Progenitor cell of endocrine pancreas (in vitro differentiated cells): ENCODE data around the gene DPF3. TPM values are rescaled to one million over a fixed set of nuclear protein-coding genes. Genes with fewer than 3 reads are reported as not detected.

Experiments
- DNase-seq: peaks from one replicate; pipeline ENCODE4 v3.0.0; 2021; ENCODE audit warnings: low spot score; ENCODE audit not compliant: unreplicated experiment
- H3K27ac Mint-ChIP-seq: 2 replicates; pipeline ENCODE4 v1.8.0; 2021; ENCODE audit warnings: mild to moderate bottlenecking, moderate library complexity, mixed read lengths
- H3K27me3 Mint-ChIP-seq: 2 replicates; pipeline ENCODE4 v1.8.0; 2021; ENCODE audit warnings: mixed read lengths
- H3K36me3 Mint-ChIP-seq: 2 replicates; pipeline ENCODE4 v1.8.0; 2022; ENCODE audit warnings: mixed read lengths; ENCODE audit not compliant: insufficient read depth
- H3K4me1 Mint-ChIP-seq: 2 replicates; pipeline ENCODE4 v1.8.0; 2021; ENCODE audit warnings: low read depth, mixed read lengths
- H3K4me3 Mint-ChIP-seq: 2 replicates; pipeline ENCODE4 v1.8.0; 2021; ENCODE audit warnings: low read depth, mild to moderate bottlenecking, moderate library complexity, mixed read lengths
- H3K9me3 Mint-ChIP-seq: 2 replicates; pipeline ENCODE4 v1.8.0; 2021; ENCODE audit warnings: low read depth, mixed read lengths
- total RNA-seq: library from RNA; stranded (reverse); gene quantifications from 2 replicates; pipeline ENCODE4 v1.2.1, GENCODE V29; 2021
- TF ChIP-seq, protein P1 (sequence below): fragments of 200-600 bp; sonication (generic); IDR thresholded peaks from one replicate; pipeline ENCODE4 v1.5.0; 2021; ENCODE audit warnings: antibody characterized with exemption, mild to moderate bottlenecking; ENCODE audit not compliant: unreplicated experiment

DPF3 gene
- total RNA-seq, 1 donor from 2014 or later, result 2.2 TPM

DNA sequence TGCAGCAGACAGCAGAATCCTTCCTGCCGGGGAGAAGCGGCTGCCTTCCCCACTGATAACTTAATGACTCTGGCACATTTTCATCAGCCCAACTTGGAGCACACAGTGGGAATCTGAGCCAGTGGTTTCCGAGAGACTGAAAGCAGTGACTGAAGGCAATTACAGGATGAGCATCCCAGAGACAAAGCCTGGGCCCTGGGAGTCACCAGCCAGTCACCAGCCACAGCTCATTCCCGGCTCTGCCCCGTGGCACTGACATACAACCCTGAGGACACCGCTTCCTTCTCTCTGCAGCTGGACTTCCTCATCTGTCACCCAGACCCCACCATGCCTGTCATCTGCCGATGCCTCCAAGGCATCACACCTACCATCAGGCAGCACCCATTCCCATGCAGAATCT lies 192.3 kb downstream of the DPF3 start:
- no peaks in the 10 kb centered on the region for H3K9me3 Mint-ChIP-seq
- TF ChIP-seq, protein P1, sequence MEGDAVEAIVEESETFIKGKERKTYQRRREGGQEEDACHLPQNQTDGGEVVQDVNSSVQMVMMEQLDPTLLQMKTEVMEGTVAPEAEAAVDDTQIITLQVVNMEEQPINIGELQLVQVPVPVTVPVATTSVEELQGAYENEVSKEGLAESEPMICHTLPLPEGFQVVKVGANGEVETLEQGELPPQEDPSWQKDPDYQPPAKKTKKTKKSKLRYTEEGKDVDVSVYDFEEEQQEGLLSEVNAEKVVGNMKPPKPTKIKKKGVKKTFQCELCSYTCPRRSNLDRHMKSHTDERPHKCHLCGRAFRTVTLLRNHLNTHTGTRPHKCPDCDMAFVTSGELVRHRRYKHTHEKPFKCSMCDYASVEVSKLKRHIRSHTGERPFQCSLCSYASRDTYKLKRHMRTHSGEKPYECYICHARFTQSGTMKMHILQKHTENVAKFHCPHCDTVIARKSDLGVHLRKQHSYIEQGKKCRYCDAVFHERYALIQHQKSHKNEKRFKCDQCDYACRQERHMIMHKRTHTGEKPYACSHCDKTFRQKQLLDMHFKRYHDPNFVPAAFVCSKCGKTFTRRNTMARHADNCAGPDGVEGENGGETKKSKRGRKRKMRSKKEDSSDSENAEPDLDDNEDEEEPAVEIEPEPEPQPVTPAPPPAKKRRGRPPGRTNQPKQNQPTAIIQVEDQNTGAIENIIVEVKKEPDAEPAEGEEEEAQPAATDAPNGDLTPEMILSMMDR, result no peak
- no peaks in the 10 kb centered on the region for H3K4me1 Mint-ChIP-seq
- H3K4me3 Mint-ChIP-seq, result no peak overlapping the region
- H3K27ac Mint-ChIP-seq, result no peak overlapping the region
- DNase-seq, result no peak
- peaks cover 29% of the 10 kb centered on the region for H3K27me3 Mint-ChIP-seq
- no peaks in the 10 kb centered on the region for H3K36me3 Mint-ChIP-seq

DNA sequence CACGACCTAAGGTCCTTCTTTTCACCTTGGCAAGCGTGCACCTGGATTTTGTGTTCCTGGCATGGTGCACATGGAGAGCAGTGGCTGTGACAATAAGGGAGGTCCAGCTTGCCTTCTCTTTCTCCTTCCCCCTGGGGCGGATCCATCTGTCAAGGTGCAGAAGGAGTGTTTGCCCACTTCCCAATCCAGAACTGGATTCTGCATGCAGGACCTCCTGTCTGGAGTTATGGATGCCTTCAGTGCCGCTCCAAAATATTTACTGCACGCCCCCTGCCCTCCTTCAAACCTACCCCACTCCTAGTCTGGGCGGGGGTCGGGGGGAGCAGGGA lies 192.7 kb downstream of the DPF3 start:
- Mint-ChIP-seq H3K27me3 (peaks cover 29% of the 10 kb centered on the region), H3K27ac (no peak overlapping the region)

DNA sequence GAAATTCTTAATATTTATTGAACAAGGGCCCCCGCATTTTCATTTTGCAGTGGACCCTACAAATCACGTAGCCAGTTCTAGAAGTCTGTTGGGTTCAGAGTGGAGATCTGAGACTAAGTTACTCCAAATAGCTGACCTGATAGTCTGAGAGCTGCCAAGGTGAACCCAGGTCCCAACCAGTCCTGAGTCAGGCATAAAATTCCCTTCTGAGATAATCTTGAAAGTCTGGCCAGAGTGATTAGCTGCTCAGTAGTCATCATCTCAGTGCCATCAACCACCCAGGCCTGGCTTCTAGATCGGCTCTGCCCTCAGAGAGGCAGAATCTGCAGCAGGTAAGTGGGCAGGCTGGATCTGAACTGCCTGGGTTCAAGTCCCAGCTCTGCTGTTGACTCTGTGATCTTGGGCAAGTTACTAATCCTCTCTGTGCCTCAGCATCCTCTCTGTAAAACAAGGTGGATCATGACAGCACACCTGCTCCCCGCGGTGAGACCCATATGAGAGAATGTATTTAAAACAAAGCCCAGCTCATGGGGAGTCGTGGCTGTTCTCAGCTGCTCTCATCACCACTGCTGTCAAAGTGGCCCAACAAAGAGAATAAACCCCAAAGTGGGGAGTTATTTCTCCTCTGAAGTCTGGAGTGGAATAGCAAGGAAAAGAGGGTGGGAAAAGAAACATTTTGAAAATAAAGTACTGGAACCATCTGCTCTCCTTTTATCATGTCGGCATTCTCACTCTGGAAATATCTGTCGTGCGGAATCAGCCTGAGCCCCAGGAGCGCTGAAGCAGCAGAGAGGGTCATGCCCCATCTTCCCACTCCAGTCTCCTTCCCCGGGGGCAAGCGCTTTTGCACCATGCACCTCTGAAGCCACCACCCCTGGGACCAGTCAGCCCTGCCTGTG lies 193.3 kb downstream of the DPF3 start:
- TF ChIP-seq, protein P1, result no peak
- Mint-ChIP-seq H3K27me3 (peaks cover 29% of the 10 kb centered on the region), H3K9me3 (no peaks in the 10 kb centered on the region), H3K27ac (no peak overlapping the region), H3K4me1 (no peaks in the 10 kb centered on the region), H3K36me3 (no peaks in the 10 kb centered on the region), H3K4me3 (no peak overlapping the region)
- DNase-seq, result no peak

More for the DNA sequence above, 192.7 kb downstream of the DPF3 start:
- Mint-ChIP-seq H3K36me3 (no peaks in the 10 kb centered on the region), H3K4me3 (no peak overlapping the region), H3K9me3 (no peaks in the 10 kb centered on the region), H3K4me1 (no peaks in the 10 kb centered on the region)
- TF ChIP-seq, protein P1, result no peak
- DNase-seq, result no peak

DNA sequence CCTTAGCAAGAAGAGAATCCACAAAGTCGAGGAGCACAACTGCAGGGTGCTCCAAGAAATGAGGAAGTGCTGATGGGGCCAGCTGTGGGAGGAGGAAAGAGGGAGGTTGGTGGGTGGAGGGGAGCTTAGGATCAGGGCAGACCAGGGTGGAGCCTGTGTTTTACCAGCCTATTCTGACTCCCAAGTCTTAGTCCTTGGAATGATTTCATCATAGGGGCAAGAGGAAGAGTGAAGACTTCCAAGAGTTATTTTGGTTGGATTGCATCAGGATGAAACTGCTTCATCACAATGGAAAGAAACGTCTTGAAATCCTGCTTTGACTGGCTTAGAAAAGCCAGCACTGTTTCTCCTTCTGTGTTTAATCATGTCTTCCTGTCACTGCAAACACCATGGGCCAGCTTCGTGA lies 194.0 kb downstream of the DPF3 start:
- no peaks in the 10 kb centered on the region for H3K4me1 Mint-ChIP-seq

DNA sequence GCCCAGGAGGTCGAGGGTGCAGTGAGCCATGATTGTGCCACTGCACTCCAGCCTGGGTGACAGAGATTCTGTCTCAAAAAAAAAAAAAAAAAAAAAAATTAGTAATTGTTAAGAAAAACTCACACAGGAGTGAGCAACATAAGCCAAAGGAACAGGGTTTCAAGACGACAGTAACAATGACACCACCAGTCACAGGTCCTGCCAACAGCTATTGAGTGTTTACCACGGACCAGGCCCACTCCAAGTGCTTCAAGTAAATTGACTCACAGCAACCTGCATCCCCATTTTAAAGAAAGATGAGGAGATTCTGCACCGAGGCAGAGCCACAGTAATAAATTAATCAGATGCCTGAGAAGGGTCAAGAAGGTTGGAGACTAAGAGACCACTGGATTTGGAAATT lies 194.5 kb downstream of the DPF3 start:
- Mint-ChIP-seq H3K9me3 (no peaks in the 10 kb centered on the region), H3K36me3 (no peaks in the 10 kb centered on the region), H3K27ac (no peak overlapping the region), H3K4me1 (no peaks in the 10 kb centered on the region), H3K4me3 (no peak overlapping the region), H3K27me3 (peaks cover 29% of the 10 kb centered on the region)
- no peak for DNase-seq
- TF ChIP-seq, protein P1, result no peak

More for the DNA sequence above, 194.0 kb downstream of the DPF3 start:
- TF ChIP-seq, protein P1, result no peak
- H3K4me3 Mint-ChIP-seq, result no peak overlapping the region
- peaks cover 29% of the 10 kb centered on the region for H3K27me3 Mint-ChIP-seq
- DNase-seq, result no peak
- no peaks in the 10 kb centered on the region for H3K9me3 Mint-ChIP-seq
- no peak overlapping the region for H3K27ac Mint-ChIP-seq
- no peaks in the 10 kb centered on the region for H3K36me3 Mint-ChIP-seq
